Ecto neural progenitor cell (in vitro differentiated cells): ENCODE data around the gene PTPN11.

ENCODE experiments used
- DNase-seq: peaks from one replicate; pipeline ENCODE4 v3.0.0-alpha.2; 2018; ENCODE audit warnings: low spot score

Gene PTPN11

DNA sequence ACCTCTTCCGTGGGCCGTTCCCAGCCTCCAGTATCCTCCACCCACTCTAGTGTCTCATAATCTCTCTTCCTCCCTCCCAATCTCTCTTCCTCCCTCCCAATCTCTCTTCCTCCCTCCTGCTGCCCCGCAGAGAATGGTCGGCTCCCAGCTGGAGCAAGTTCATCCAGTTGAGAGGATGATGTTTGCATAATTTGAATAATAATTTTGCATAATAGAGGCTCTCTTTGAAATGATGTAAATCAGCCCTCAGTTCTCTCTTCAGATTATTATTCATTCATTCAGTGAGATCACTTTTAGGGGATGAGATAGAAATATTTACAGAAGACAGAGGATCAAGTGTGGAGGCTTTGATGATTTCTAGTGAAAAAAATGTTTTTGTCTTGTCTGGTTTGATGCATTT, 125.0 kb downstream of the PTPN11 start:
- DNase-seq, result no peak

DNA sequence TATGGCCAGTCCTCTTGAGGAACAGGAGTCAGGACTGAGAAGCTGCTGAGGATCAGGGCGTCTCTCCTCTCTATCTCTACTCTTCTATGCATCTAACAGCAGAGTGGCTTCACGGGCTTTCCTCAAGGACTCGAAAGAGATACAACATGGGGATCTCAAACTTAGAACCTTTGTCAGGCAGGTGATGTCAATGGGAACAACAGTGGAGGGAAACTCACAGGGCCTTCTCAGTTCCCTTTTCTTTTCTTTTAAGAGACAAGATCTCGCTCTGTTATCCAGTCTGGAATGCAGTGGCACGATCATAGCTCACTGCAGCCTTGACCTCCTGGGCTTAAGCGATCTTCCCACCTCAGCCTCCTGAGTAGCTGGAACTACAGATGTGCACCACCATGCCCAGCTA, 127.6 kb downstream of the PTPN11 start:
- no peak for DNase-seq

DNA sequence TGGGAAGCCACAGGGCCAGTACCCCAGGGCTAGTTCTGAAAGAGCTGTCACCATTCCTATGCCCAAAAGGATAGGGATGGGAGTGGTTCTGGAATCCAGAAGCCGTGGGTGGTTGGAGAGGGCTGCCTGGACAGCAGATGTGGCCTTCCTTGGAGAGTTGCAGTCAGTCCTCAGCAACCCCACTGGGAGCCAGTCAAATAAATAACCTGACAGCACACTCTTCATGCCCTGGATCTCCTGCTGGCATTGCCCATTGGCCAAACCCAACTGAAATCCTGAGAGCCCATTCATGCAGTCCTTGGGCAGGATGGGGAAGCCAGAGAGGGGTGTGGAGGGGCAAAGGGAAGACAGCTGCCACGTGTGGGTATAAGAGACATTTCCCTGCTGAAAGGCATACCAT, 128.2 kb downstream of the PTPN11 start:
- no peak for DNase-seq

DNA sequence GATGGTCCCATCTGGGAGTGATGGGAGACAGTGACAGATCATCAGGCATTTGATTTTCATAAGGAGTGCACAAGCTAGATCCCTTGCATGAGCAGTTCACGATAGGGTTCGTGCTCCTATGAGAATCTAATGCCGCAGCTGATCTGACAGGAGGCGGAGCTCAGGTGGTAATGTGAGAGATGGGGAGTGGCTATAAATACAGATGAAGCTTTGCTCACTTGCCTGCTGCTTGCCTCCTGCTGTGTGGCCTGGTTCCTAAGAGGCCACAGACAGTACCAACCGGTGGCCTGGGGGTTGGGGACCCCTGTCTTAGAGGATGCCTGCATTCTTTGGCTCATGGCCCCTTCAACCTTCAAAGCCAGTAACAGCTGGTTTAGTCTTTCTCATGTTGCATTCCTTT, 130.3 kb downstream of the PTPN11 start:
- no peak for DNase-seq

DNA sequence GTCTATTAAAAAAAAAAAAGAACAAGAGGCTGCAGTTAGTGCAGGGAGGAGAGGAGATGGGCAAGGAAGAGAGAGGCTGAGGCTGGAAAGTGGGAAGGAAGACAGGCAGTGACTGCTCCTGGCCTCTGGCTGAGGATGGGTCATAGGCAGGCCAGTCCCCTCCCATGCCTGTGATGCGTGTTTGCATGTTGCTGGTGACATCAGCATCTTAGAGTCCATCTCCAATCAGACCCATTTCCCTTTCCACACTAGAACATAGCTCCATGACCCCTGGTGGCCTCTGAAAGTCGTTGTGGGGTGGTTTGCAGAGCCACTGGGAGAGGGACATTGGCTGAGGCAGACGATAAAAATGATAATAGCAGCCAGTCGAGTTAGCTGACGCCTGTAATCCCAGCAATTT, 132.9 kb downstream of the PTPN11 start:
- DNase-seq, result no peak

DNA sequence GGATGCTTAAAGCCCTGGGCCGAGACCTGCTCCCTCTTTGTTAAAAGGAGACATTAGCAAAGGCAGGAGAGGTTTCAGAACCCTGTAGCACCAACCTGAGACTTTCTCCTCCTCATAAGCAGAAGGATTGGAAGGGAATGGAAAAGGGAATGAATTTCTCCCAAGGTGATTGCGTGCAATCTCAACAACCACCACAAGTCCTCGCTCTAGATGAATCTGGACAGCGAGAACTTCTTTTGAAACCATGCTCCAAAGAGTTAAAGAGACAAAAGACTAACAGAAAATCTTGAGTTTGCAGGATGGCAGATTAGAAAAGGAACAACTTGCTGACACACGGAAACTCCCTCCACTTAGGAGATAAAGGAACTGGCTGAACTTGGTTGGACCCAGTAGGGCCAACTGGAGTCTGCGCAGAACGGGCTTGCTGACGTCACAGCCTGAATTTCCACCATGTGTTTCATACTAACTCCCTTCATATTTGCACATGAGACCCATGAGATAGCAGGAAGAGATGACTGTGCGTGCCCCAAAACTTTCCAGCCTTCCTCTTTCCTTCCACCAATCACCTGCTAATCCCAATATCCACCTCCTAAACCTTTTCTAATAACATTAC, 137.0 kb downstream of the PTPN11 start:
- no peak for DNase-seq

DNA sequence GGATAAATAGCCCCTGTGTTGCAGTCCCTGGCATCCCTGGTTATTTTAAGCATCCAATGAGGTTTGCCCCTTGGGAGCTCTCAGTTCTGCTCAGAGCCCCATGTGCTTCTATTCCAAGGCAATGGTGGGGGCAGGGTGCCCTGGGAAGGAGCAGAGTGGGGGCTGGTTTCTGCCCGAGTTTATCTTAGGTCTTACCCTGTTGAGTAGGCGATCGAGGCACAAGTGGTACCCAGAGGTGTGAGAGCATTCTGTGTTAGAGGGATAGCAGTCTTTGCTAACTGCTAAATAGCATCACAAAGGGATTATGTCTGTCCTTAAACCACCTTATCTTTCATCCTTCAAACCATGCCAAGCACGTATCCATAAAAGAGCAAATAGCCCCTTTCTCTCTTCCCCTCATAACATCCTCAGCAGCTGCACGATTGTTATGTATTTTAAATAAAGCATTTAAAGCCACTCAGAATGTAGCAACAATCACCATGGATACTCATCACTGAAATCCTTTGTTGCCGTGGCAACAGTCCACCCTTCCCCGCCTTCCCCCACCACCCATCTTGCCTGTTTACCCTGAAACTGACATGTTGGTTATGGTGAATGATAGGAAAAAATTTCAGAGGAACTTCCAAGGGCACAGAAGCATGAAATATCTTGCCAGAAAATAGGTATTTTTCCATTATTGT, 139.3 kb downstream of the PTPN11 start:
- no peak for DNase-seq
